Heart right ventricle (tissue), 16 donors: ENCODE measurements around the gene UBXN11. TPM values are rescaled to one million over a fixed set of nuclear protein-coding genes. Genes with fewer than 3 reads are reported as not detected.
A peak's percentile ranks its signal among the peaks of the same experiment; 100 is the strongest.

Source experiments
- ATAC-seq, 8 donors: fragments of 200-7000 bp; cut with Tn5 transposase; one replicate each; pipeline ENCODE4 v1.9.1; 2020; ENCODE audit warnings: mild to moderate bottlenecking in 8 of 8, moderate library complexity in 8 of 8, moderate number of reproducible peaks in 1 of 8
- DNase-seq, 2 donors: peaks; one replicate each; pipeline ENCODE4 v3.0.0-alpha.2; 2020
- H3K27ac ChIP-seq, 10 donors: fragments of 200-600 bp; sonication (generic) in 2 of 10; one replicate each; pipeline versions ENCODE4 v1.5.0 to v1.8.0; 2020 to 2022; ENCODE audit warnings: mild to moderate bottlenecking in 3 of 10
- H3K27me3 ChIP-seq, 7 donors: fragments of 200-600 bp; one replicate each; pipeline ENCODE4 v1.8.0; 2021 to 2022; ENCODE audit warnings: mild to moderate bottlenecking in 2 of 7
- H3K36me3 ChIP-seq, 9 donors: fragments of 200-600 bp; sonication (generic) in 1 of 9; one replicate each; pipeline versions ENCODE4 v1.5.0 to v1.8.0; 2020 to 2022; ENCODE audit warnings: mild to moderate bottlenecking in 2 of 9
- H3K4me1 ChIP-seq, 9 donors: fragments of 200-600 bp; sonication (generic) in 1 of 9; one replicate each; pipeline versions ENCODE4 v1.5.0 to v1.8.0; 2020 to 2022; ENCODE audit warnings: mild to moderate bottlenecking in 4 of 9
- H3K4me3 ChIP-seq, 10 donors: fragments of 200-600 bp; sonication (generic) in 2 of 10; one replicate each; pipeline versions ENCODE4 v1.5.0 to v1.8.0; 2020 to 2022; ENCODE audit warnings: mild to moderate bottlenecking in 7 of 10, moderate library complexity in 2 of 10
- H3K9me3 ChIP-seq, 11 donors: fragments of 200-600 bp in 10 of 11; sonication (generic) in 2 of 11; one replicate each; pipeline versions ENCODE4 v1.5.0 to v1.8.0; 2013 to 2022; ENCODE audit warnings: mild to moderate bottlenecking in 2 of 11, control low read depth in 1 of 11, moderate library complexity in 1 of 11
- WGBS, 2 donors: extraction: QIAGEN DNeasy Blood & Tissue Kit; methylation state at CpG; one replicate each; pipeline ENCODE4 v1.1.7; 2013; ENCODE audit warnings: inconsistent platforms in 1 of 2; 5-methylcytosine and 5-hydroxymethylcytosine counted together
- intact Hi-C, 10 donors: fragments of 100-400 bp; cut with DNase I; formaldehyde crosslinking; loops; one replicate each; pipeline versions ENCODE4 v1.11.1 to v1.14.2; 2022
- polyA plus RNA-seq, 2 donors: library from polyadenylated mRNA; stranded (reverse); fragments of 200-250 nt; gene quantifications; one replicate each; pipeline ENCODE4 v1.2.3, GENCODE V29; 2013
- total RNA-seq, 10 donors: library from RNA; stranded (reverse); fragmentation: NEBNext Ultra II Directional in 3 of 10; extraction: Animal tissue kit (Norgen Biotek cat#: 25700) in 3 of 10; gene quantifications; one replicate each; pipeline versions ENCODE4 v1.2.1 to v1.2.4, GENCODE V29; 2021 to 2023
- TF ChIP-seq, protein P1 (sequence below), 9 donors: fragments of 200-600 bp; sonication (generic) in 2 of 9; IDR thresholded peaks; one replicate each; pipeline versions ENCODE4 v1.5.0 to v1.8.0; 2021 to 2022; ENCODE audit warnings: antibody characterized with exemption in 9 of 9, mild to moderate bottlenecking in 5 of 9, moderate library complexity in 1 of 9
- donor health status: Arrhythmogenic right ventricular cardiomyopathy.
- donor health status: ischemic (EF 13 %, LVEDD 7.1; RV severe dilation, severe dysfunction).
- donor health status: healthy with polysubstance abuse.
- donor health status: DM: no; HTN: yes; CAD: no.
- donor health status: DM: no; HTN: no; CAD: no.
- donor health status: ischemic (EF 25% LVEDD 6.9; RV normal size, moderate dysfunction).
- donor health status: ischemic (EF 25% LVEDD 5.7; RV mildly dilated, moderate dysfunction).
- donor health status: healthy.
- donor health status: DM: yes; HTN: yes; CAD: no.
- donor health status: Ischemic cardiomyopathy.
- donor health status: ischemic (EF 35%, LVEDD 5.7; RV mildly dilated, moderate dysfunction).
- donor health status: nonischemic (EF 11% LVEDD 7.7; RV severe dilation, severe dysfunction).
- donor health status: DM: yes; HTN: yes; CAD: no.
- donor health status: PGD.
- donor health status: ischemic (EF 29% LVEDD 5.4; RV normal size, mild dysfunction).
- donor health status: nonischemic (EF 23%, LVEDD 6.1; RV moderate dilation, normal function).

Gene UBXN11
- total and polyA plus RNA-seq, 12 donors = 5.4 to 20.2 (median 8.2) TPM

GRCh38 chr1:26346274-26347033 lies 40.0 kb upstream of the UBXN11 start:
- 61 to 67% methylated on average over 10 of the region's 10 CpGs for WGBS, 2 donors
- peaks cover 0 to 7% (median 0%) of the 10 kb centered on the region in 9 donors for H3K4me1 ChIP-seq
- no peak for ATAC-seq
- no peaks in the 10 kb centered on the region for H3K9me3 ChIP-seq
- intact Hi-C loops = no loop called here
- DNase-seq = no peak
- no peak overlapping the region for H3K27ac ChIP-seq
- TF ChIP-seq, protein P1, sequence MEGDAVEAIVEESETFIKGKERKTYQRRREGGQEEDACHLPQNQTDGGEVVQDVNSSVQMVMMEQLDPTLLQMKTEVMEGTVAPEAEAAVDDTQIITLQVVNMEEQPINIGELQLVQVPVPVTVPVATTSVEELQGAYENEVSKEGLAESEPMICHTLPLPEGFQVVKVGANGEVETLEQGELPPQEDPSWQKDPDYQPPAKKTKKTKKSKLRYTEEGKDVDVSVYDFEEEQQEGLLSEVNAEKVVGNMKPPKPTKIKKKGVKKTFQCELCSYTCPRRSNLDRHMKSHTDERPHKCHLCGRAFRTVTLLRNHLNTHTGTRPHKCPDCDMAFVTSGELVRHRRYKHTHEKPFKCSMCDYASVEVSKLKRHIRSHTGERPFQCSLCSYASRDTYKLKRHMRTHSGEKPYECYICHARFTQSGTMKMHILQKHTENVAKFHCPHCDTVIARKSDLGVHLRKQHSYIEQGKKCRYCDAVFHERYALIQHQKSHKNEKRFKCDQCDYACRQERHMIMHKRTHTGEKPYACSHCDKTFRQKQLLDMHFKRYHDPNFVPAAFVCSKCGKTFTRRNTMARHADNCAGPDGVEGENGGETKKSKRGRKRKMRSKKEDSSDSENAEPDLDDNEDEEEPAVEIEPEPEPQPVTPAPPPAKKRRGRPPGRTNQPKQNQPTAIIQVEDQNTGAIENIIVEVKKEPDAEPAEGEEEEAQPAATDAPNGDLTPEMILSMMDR (IDR thresholded peaks at IDR 0.05) = no peak
- no peak overlapping the region for H3K4me3 ChIP-seq
- no peaks in the 10 kb centered on the region for H3K36me3 ChIP-seq
- peaks cover 0 to 13% (median 0%) of the 10 kb centered on the region in 7 donors for H3K27me3 ChIP-seq

DNA sequence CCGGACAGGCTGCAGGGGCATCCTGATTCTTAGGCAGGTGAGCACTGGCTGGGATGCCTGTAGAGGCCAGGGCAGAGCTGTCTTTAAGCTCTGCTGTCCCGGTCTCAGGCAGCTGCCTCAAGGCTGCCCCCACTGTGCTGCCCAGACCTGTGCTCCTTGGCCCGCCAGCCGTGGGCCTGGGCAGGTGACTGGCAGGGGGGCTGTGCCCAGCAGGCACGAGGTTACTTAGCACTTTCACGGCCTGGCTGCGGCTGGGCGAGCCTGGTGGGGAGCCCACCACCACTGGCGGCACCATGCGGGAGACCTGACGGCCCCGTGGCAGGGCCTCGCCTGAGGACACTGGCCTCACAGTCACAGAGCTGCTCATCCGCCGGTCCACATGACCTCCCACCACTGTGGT lies 39.3 kb upstream of the UBXN11 start:
- Histone ChIP-seq H3K27me3 (peaks cover 0 to 13% (median 0%) of the 10 kb centered on the region in 7 donors), H3K36me3 (no peaks in the 10 kb centered on the region), H3K4me1 (no peaks in the 10 kb centered on the region), H3K4me3 (no peak overlapping the region), H3K9me3 (no peaks in the 10 kb centered on the region), H3K27ac (no peak overlapping the region)
- TF ChIP-seq, protein P1 (IDR thresholded peaks at IDR 0.05) = no peak
- intact Hi-C loops = no loop called here
- WGBS, 2 donors = 86 to 87% methylated on average over 15 of the region's 15 CpGs
- no peak for ATAC-seq
- DNase-seq = no peak

DNA sequence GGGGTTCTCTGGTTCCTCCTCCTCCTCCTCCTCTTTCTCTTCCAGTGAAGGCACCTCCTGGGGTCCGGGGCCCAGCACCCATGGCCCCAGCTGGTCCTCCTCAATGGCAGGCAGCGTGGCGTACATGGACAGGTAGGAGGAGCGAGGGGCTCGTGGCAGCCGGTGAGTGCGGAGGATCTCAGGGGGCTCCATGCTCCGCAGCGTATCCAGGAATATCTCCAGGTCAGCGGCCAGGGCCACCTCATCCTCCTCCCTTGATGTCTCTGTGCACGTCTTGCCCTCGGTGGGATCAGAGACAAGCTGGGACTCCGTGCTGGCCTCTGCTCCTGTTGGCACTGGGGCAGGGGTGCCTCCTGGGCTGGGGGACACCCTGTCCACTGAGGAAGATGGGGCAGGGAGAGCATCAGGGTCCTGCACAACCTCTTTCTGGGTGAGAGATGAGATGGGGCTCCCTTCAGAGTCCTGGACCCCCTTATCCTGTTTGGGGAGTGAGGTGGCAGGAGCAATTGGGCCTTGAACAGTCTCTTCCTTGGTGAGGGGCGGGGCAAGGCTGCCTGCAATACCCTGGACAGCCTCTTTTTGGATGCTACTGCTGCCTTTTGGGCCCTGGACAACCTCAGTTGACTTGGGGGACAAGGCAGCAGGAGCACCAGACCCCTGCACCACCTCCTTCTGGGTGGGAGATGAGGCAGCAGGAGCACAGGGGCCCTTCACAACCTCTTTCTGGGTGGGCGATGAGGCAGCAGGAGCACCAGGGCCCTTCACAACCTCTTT lies 37.9 kb upstream of the UBXN11 start:
- H3K9me3 ChIP-seq = no peaks in the 10 kb centered on the region

GRCh38 chr1:26340047-26340481 lies 33.6 kb upstream of the UBXN11 start:
- intact Hi-C loops = no loop called here
- H3K9me3 ChIP-seq = no peaks in the 10 kb centered on the region
- no peak overlapping the region for H3K4me3 ChIP-seq
- peaks cover 0 to 16% (median 13%) of the 10 kb centered on the region in 9 donors for H3K4me1 ChIP-seq
- WGBS, 2 donors = 61 to 64% methylated on average over 4 of the region's 4 CpGs
- H3K27ac ChIP-seq = no peak overlapping the region
- no peak for ATAC-seq
- no peak for DNase-seq
- H3K36me3 ChIP-seq = no peaks in the 10 kb centered on the region
- TF ChIP-seq, protein P1 (IDR thresholded peaks at IDR 0.05) = no peak
- peaks cover 0 to 34% (median 20%) of the 10 kb centered on the region in 7 donors for H3K27me3 ChIP-seq

More for the DNA sequence above, 37.9 kb upstream of the UBXN11 start:
- Histone ChIP-seq H3K27me3 (peaks cover 0 to 16% (median 0%) of the 10 kb centered on the region in 7 donors), H3K4me1 (no peaks in the 10 kb centered on the region), H3K36me3 (no peaks in the 10 kb centered on the region), H3K27ac (no peak overlapping the region), H3K4me3 (no peak overlapping the region)
- TF ChIP-seq, protein P1 (IDR thresholded peaks at IDR 0.05) = no peak
- intact Hi-C loops = no loop called here
- DNase-seq (no peak), ATAC-seq (peak in 2 of 8 donors; percentile 17 to 34)
- 86 to 92% methylated on average over 15 of the region's 15 CpGs for whole genome bisulfite sequencing, 2 donors
